HG02973 (cell line): ENCODE results near the gene INSL6.
"Not testable (repeated sequence)": the region's sequence is repeated elsewhere in the genome, so short reads cannot be mapped to it uniquely, and the experiment has no call there.

Experiments used
- ATAC-seq: cut with Tn5 transposase; IDR thresholded peaks from one replicate; pipeline ENCODE4 v1.9.1; 2021; ENCODE audit warnings: moderate library complexity; ENCODE audit not compliant: unreplicated experiment

Gene INSL6, protein sequence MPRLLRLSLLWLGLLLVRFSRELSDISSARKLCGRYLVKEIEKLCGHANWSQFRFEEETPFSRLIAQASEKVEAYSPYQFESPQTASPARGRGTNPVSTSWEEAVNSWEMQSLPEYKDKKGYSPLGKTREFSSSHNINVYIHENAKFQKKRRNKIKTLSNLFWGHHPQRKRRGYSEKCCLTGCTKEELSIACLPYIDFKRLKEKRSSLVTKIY

GRCh38 chr9:5185220-5185840 is at the start of gene INSL6:
TSS of gene INSL6 (minus strand) at chr9:5185639. CDS start at chr9:5185602, 37 bp downstream.
- ATAC-seq, result no peak

DNA sequence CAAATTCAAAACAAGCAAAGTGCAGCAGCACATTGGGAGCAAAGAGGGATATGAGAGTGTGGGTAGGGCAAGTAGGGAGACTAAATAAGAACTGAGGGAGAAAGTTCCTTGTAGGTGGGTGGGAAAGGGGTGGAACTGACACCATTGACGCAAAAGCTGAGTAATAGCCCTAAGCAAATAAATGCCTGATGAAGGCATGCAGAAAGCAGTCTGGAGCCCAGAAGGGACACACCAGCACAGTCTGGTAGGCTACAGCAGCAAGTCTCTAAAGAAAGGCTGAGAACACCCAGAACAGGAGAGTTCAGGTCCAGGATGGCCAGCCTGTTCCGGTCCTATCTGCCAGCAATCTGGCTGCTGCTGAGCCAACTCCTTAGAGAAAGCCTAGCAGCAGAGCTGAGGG is 45.8 kb upstream of the INSL6 start, which contains the start of gene INSL4:
TSS of gene INSL4 (plus strand) at position 208 of the 400 bp plus-strand sequence. CDS start at position 313, 105 bp downstream.
- no peak for ATAC-seq

- ATAC-seq, result no peak
Measured at GRCh38 chr9:5230554-5230953, 45.1 kb upstream of the INSL6 start.

DNA sequence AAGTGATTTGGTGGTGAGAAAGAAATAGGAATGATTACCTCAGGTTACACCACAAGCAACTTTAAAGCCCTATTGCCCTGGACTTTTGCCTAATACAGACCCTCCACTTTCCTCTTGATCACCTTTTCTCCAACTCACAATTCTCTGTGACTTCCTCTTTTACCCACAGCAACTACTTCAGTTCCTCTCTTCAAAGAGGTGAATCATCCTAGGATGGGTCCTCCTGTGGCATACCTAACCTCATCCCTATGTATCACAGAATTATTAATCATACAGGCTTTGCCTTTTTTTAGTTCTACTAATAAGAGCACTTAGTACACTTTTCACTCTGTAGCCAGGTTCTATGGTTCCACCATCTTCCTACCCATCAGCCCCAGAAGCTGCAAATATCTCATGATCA is 19.6 kb upstream of the INSL6 start:
- ATAC-seq, result no peak

DNA sequence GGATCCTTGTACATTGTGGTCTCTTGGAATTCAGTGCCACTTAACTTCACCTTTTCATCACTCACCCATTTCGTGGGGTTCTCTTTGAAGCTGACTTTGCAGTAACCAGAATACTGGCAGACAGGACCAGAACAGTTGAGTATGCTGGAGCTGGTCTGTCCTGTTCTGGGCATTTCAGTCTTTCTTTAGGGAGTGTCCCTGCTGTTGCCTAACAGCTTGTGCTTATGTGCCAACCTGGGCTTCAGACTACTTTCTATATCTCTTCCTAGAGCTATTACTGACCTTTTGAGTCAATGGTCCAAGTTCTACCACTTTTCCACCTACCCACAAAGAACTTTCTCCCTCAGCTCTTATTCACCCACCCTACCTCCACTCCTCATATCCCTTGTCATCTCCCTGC is 10.0 kb upstream of the INSL6 start:
- no peak for ATAC-seq

DNA sequence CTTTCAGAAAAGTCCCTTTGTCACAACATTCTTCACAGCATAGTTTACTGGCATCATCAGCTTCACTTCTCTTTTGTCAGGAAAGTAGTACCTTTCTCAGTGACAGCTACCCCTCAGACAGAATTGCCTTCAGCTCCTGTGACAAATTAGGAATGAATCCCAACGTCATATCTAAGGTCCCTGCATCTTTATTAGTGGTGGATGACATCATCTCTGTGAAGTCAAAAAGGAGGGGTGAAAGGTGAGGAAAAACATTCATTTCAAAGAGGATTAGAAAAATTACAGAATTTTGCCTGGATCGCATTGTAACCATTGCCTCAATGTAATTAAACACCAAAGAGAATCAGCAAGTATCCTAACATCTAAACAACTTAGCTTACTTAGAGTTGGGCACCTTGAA is 7.9 kb upstream of the INSL6 start:
- ATAC-seq, result no peak

- no peak for ATAC-seq
Measured at GRCh38 chr9:5191985-5192384, 6.5 kb upstream of the INSL6 start.

GRCh38 chr9:5188060-5188984 is 2.9 kb upstream of the INSL6 start:
- ATAC-seq, result no peak

DNA sequence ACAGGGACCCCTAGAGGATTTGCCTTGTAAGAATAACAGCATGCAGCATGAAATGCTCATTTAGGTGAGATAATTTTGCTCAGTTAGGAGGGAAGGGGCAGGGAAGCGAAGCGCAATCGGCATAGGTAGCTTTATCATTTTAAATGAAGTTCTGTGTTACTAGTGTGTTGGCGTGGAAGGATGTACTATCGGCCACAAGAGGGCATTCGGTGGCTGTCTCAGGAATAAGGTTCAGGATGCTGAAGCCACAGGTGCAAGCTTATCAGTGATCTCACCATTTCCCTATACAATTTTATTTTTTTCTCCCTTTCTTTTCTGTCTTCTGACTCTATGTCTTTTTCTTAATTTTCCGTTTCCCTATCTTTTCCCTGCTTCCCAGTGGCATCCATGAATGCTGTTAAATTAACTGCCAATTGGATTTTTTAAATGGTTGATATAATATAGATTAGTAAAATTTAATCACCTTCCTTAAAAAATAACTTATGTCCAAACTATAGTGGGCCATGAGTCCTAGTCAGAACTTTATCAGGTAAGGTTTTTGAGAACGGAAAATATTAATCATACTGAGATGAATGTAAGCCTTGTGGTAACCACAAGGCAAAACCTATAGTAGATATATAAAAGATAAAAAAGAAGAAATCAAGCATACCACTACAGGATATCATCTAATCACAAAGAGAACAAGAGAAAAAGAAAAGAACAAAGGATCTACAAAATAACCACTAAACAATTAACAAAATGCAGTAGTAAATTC is 1.2 kb upstream of the INSL6 start:
- no peak for ATAC-seq

GRCh38 chr9:5184776-5185175 is 663 bp downstream of the INSL6 start:
- no peak for ATAC-seq

DNA sequence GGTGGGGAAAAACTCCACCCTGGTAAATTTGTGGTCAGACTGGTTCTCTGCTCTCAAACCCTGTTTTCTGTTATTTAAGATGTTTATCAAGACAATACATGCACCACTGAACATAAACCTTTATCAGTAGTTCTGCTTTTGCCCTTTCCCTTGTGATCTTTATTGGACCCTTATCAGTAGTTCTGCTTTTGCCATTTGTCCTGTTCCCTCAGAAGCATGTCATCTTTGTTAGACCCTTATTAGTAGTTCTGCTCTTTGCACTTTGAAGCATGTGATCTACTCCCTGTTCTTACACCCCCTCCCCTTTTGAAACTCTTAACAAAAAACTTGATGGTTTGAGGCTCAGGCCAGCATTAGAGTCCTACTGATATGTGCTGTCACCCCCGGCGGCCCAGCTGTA is 4.8 kb downstream of the INSL6 start:
- not testable (repeated sequence) for ATAC-seq

DNA sequence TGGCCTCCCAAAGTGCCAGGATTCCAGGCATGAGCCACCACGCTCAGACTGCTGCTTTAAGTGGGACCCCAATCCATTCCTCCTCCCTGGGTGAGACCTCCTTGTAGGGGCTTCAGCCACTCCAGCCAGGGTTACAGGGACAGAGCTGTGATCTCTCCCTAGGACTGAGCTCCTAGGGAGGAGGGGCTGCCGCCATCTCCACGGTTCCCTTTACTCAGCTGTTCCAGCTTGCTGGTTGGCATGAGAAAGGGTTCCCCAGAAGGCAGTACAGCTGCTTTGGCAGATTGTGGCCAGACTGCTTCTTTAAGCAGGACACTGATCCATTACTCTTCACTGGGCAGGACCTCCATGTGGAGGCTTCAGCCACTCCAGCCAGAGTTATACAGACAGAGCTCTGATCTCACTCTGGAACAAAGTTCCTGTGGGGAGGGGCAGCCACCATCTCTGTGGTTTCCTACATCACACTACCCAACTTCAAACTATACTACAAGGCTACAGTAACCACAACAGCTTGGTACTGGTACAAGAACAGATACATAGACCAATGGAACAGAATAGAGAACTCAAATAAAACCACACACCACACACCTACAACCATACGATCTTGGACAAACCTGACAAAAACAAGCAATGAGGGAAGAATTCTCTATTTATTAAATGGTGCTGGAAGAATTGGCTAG is 7.2 kb downstream of the INSL6 start:
- ATAC-seq, result no peak

GRCh38 chr9:5146241-5146640 is 39.2 kb downstream of the INSL6 start:
- ATAC-seq, result no peak

DNA sequence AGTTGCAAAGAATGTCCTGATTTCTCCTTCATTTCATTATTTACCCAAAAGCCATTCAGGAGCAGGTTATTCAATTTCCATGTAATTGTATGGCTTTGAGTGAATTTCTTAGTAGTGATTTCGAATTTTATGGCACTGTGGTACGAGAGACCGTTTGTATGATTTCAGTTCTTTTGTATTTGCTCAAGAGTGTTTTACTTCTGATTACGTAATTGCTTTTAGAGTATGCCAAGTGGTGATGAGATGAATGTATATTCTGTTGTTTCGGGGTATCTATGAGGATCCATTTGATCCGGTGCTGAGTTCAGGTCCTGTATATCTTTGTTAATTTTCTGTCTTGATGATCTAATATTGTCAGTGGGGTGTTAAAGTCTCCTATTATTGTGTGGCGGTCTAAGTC is 41.2 kb downstream of the INSL6 start:
- no peak for ATAC-seq

- ATAC-seq, result no peak
Measured at GRCh38 chr9:5140151-5140550, 45.3 kb downstream of the INSL6 start.

DNA sequence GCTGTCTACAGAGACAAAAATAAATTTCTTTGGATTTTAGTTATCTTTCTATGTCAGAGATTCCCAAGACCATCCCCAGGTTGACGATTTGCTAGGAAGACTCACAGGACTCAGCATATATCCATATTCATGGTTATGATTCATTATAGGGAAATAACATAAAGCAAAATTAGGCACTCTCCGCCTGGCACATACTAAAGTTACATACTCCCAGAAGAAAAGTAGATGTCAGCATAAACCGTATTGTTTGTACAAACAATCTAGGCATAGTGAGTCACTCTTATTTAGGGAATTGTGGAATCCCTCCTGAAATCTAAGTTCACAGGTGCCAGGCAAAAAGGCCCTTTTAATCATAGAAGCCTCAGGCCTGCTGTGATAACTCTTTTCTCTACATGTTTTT is 62.9 kb downstream of the INSL6 start:
- ATAC-seq, result no peak

GRCh38 chr9:5122116-5122515 is 63.3 kb downstream of the INSL6 start:
- no peak for ATAC-seq

GRCh38 chr9:5113994-5114748 is 71.3 kb downstream of the INSL6 start:
- ATAC-seq, result no peak
